OCI-M1 (cell line): ENCODE measurements around the gene CKMT1A.
"Not testable (repeated sequence)": the region's sequence is repeated elsewhere in the genome, so short reads cannot be mapped to it uniquely, and the experiment has no call there.

Experiments used
- DNase-seq: peaks from one replicate; lab custom pipeline; 2025; lab: John Stamatoyannopoulos, UW

CKMT1A gene

DNA sequence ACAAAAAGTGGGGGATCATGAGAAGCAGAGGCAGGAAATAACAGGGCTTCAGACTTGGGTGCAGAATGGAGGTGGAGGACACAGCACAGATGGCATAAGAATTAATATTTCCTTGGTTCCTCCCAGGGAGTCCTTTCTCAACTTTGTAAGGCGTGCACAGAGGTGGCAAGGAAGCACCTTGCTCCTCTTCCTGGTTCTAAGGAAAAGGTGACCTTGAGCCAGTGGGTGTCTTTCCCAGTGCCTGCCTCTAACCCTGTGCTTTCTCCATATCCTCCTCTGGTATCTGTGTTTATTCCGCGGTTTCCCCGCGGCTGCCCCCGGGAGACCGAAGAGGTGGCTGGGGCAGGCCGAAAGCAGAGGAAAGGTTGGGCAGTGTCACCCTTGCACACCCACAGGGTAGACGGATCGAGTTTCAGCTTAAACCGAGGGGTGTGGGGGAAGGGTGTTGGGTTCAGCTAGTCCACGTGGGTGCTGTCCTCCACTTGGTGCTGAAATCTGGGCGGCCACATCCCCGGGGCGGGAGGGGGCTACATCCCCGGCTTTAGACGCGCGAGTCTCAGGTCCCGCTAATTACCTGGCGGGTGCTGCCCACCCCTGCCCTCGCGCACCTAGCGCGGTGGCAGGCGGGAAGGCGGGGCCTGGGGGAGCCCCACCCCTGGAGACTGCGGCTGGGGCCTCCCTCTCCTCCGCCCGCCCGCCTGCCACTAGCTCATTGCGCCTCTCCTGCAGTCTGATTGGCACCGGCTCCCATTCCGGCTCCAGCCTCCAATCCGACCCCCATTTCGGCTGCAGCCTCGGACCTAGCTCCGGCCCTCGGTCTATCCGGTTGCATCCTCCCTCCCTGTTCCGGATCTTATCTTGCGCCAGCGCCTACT is at the start of gene CKMT1A:
CKMT1A (plus strand) TSS at position 712 of the 875 bp plus-strand sequence. CDS start 192 bp downstream, outside the sequence.
- not testable (repeated sequence) for DNase-seq

DNA sequence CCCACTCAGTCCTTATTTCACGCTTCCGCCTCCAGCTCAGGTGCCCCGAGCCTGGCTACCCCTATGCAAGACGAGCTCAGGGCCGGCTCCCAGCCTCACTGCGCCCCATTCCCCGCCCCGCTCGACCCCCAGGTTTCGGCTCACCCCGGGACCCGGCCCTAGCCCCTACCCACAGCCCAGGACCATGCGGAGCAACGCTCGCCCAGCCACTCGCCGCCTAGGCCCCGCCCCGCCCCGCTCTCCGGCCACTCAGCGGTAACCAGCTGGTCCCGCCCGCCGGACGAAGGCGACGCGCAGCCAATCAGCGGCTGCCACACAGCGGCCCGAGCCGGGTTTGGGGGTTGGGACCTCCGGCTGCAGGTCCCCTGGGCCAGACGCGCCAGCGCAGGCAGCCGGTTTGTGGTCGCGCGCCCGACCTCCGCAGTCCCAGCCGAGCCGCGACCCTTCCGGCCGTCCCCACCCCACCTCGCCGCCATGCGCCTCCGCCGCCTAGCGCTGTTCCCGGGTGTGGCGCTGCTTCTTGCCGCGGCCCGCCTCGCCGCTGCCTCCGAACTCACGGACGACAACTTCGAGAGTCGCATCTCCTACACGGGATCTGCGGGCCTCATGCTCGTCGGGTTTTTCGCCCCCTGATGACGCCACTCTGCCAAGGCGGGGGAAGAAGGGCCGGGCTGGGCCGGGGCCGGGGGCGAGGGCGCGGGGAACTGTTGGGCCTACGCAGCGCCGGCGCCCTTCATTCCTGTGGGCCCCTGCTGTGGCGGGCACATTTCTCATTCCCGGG is 44.8 kb upstream of the CKMT1A start, which contains the start of gene CATSPER2:
CATSPER2 (minus strand) TSS at position 196 of the 781 bp plus-strand sequence. CDS start 783 bp downstream, outside the sequence.
- no peak for DNase-seq

DNA sequence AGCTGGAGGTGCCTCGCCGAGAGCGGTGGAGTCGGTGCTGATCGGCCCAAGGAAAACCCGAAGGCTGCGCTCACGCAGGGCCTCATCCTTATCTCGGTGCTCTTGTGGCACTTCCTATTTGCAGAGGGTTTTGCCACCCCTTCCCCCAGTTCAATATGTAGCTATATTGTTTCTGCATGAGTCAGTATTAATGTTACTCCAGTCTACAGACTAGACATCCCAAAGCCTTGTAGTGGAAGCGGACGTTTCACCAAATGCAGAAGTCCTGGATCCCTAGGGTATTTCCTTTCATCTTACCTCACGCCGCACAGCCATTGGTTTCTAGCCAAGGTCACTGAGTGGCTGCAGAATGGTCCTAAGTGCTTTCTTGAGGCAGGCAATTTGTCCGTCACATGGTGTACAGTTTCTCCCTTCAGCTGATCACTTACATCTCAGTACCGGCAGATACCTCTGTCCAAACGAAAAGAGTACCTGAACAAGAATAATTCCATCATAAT is 44.2 kb upstream of the CKMT1A start:
- DNase-seq: not testable (repeated sequence)

DNA sequence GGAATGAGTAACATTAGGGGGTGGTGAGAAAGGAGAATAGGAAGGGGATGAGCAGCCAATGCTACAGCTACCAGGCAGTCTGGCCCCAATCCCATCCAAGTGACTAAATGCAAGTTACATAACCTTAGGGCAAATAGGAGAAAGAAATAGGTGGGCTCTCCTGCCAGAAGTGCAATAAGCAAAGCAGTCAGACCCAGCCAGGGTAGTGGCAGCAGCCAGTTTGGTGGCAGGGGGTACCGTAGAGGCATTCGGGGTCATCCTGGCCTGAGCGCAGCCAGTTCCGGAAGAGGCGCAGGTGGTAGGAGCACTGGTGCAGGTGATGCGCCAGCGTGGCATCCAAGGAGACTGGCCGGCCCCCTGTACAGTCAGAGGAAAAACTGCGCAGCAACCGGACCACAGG is 33.9 kb upstream of the CKMT1A start:
- not testable (repeated sequence) for DNase-seq

DNA sequence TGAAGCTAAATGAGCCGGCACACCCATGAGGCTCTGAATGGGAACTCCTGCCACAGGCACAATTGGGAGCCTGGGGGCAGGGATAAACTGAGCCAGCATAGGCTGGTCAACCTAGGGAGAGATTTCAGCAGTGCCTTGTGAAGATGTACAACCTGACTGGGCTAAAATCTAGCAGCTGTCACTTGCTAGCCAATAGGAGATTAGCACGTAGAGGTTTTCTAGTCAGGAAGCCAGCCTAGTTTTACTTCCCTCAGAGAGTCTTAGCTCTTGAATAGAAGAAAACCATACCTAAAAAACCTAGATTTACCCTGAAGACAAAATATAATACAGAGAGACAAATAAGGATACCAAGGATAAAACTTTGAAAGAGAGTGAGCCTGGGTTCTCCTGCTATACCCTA is 31.4 kb upstream of the CKMT1A start:
- not testable (repeated sequence) for DNase-seq

DNA sequence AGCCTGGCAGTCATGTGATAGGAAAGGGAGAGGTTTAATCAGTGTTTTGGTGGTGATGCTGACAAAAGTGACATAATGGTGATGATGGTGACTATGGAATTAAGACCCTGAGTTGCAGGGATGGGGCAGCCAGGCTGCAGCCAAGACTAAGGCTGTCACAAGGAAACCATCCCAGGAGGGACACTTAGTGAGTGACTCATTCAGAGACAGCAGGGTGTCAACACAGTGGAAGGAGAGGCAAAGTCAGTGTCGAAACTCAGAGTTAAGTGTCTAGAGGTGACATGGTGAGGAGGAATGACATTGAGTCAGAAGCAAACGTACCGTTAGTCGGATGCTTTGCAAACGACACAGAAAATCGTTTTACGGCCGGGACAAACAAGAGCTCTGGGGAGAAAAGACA is 30.3 kb upstream of the CKMT1A start:
- not testable (repeated sequence) for DNase-seq

DNA sequence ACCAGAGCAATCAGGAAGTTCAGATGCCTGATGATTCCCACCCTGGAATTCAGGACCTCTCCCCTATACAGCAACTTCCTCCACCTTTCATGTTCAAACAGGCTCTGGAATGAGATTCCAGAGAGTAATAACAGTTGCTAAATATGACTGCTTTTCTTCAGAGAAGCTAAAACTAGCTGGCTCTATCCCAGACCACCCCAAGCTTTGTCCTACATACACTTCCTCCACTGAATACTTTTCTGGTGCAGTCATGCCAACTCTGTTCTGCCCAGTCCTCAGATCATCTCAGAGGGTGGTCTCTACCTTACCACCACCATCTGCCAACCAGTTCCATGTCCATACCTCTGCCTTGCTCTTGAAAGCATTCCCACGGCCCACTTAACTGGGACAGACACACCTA is 27.5 kb upstream of the CKMT1A start:
- DNase-seq: not testable (repeated sequence)

DNA sequence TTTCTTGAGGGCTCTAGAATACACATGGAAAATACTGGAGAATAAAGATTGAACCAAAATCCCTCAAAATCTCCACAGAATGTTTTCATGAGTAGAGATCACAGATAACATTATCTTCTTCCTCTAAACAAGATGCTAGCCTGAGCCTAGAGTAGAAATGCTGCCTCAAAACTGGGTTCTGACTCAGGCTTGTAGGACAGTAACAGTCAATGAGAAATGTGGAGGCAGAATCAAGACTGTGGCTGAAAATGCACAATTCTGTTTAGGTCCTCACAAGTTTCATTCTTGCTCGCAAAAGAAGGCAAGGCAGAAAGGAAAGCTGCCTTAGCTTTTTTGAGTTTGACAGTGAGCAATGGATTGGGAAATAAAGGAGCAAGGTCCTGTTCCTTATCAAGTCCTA is 19.5 kb upstream of the CKMT1A start:
- not testable (repeated sequence) for DNase-seq

DNA sequence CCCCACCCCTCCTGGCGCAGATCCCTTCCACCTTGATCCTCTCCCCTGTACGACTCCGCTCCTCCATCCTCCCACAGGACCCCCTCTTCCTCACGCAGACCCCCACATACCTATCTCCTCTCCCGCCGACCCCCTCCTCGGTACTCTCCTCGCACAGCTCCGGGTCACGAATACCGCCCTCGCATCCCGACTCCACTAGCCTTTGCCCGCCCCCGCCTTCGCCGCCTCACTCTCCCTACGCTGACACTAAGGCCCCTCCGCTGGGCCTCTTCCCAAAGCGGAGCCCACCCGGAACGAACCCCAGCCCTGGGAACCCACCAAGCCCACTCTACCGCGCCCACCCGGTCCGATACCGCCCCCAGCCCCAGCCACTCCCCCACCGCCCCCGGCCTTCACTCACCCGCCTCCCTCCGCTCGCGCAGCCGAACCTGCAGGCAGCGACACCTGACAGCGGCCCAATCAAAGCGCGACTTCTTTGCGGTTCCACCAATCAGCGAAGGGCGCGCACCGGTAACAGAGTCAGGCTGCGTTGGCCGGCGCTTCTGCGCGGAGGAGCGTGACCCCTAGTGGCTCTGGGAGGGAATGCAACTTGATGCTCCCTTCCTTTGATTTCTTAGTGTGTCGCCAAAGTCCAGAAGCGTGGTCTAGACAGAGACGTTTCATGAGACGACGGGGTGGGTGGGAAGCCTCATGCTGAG is 3.9 kb upstream of the CKMT1A start:
- not testable (repeated sequence) for DNase-seq

DNA sequence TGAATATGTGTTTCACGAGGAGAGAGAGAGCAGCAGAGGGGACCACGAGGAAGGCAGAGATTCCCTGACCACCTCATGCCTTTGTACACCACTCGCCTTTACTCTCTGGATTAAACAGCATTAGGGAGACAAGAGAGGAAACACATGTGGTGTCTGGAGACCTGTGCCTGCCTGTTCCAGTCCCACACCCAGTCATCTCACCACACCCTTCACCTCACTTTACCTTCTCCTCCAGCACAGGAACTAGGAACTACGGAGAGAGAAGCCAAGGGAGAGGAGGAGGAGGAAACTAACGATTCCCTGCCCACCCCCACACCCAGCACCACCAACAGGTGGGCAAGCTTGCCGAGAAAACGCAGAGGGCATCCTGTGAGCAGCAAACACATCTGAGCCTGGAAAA is 980 bp upstream of the CKMT1A start:
- DNase-seq: not testable (repeated sequence)

DNA sequence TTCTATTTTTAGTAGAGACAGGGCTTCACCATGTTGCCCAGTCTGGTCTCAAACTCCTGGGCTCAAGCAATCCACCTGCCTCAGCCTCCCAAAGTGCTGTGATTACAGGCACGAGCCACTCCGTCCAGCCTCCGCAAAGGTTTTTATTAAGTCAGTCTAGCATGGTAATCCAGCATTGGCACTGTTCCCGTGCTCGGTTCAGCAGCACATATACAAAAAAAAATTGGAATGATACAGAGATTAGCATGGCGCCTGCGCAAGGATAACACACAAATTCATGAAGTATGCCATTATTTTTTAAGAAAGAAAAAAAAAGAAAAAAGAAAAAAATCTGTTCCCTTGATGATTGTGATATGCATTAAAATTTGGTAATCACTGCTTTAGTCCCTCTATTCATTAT is 8.5 kb downstream of the CKMT1A start:
- DNase-seq: no peak

DNA sequence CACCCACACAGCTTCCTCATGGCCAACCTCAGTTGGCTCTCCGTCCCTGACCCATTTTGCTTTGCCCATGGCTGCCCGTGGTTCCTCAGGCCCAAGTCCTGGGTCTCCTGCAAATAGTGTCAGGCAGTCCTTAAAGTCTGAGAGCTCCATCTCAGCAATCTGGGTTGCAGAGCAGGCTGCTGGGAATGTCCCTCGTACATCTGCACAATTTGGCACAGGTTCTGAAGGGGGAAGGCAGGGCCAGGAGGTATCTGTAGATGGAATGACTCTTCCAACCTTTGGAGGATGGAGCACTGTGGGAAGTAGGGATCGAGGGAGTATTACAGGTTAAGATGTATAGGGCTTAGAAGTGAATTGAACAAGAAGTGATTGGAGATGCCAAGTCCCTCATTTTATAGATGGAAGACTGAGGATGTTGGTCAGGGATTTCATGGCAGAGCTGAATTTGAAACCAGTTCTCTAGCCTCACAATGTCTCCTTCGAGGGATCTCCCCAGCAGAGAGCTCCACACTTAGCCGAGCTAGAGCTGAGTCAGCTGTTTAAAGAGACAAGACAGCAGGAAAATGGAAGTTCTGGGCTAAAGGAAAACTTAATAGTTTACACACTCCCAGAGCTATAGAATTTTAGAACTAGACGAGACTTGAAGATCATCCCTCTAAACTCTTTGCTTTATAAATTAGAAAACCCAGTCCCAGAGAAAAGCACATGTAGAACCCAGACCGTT is 9.2 kb downstream of the CKMT1A start:
- no peak for DNase-seq

DNA sequence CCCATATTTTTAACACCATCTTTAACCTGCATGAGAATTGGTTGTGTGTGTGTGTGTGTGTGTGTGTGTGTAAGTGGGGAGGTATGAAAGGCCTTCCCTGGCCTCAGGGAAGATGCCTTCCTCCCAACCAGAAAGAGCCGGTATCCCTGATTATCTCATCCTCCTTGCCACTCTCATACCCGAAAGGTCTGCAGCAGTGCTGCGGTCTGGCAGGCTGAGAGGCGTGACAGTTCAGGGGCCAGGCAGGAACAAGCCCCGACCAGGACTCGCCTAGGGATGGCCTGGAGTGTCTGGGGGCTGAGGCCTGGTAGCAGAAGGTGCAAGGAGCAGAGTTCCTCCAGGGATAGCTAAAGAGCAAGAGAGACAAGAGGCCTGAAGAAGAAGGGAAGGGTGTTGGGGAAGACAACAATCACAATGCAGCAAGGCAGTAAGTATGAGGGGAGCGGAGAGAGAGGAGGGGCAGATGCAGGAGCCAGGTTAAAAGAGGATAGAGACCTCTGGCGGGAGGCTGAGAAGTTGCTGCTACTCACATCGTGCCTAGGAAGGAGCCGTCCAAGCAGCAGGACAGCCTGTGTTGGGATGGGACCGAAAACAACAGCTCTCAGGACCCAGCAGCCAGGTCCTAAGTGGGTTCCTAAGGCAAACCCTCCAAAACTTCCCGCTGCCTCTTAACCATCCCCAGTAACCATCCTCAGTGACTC is 16.9 kb downstream of the CKMT1A start:
- not testable (repeated sequence) for DNase-seq

DNA sequence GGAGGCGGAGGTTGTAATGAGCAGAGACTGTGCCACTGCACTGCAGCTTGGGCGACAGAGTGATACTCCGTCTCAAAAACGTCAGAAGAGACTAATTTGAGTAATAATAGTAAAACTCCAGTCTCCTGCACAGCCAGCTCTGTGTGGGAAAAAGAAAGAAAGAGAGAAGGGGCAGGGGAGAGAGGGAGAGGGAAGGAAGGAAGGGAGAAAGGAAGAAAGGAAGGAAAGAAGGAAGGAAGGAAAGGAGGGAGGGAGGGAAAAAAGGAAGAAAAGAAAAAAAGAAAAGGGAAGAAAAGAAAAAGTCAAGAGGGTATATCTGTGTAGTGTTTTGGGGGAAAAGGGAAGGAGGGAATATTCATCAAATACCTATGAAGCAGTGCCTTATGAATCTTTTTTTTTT is 29.5 kb downstream of the CKMT1A start:
- DNase-seq: no peak

DNA sequence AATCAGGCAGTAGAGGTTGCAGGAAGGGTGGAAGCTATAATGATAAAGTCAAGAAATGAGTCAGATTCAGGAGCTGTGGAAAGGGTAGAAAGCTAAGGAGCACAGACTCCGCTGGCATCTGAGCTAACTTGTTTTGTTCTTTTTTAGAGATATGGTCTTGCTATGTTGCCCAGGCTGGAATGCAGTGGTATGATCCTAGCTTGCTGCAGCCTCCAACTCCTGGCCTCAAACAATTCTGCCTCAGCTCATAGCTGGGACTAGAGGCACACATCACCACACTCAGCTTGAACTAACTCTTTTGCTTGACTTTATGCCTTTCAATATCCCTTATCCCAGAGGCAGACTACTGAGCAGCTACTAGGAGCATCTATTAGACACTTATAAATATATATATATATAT is 32.6 kb downstream of the CKMT1A start:
- not testable (repeated sequence) for DNase-seq

DNA sequence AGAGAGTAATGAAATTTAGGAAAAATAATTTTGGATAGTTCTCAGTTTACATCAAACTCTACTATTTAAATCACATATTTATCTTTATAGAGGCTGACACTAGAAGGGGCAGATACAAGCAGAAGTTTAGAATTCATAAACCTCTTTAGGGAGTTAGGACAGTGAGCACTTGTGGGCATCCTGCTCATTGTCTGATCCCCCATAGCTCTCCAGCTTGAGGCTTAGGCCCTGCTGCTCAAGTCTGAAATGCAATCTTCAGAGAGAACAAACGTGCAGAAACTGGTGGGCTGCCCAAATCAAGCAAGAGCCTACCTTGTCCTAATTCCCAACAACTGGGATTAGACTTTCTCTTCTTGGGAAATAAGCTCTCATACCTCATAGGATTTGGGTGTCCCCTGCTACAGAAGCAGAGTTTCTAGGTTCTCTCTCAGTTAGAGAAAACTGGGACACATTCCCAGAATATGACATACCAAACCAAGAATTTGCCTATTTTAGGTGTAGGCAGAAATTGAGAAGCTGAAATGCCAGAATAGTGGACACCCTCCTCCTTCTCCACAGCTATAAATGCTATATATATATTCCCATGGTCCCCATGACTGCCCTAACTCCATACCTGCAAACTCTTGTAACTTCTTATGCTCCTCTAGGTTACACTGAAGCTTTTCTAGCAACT is 34.5 kb downstream of the CKMT1A start:
- DNase-seq: not testable (repeated sequence)

DNA sequence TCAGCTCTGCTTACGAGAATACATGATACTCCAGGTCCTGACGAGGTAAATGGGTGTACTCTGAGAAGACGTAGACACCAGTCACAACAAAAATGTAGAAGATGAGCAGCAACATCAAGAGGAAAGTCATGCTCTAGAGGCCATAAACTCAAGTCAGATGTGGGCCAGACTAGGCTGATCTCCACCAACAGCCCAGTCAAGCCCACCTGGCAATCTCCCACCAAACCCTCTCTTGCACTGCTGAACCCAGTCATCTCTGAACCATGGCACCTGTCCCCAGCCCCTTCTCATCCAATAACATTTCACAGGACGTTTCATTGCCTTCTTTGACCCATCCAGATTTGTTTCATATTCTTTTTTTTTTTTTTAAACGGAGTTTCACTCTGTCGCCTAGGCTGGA is 41.8 kb downstream of the CKMT1A start:
- no peak for DNase-seq

DNA sequence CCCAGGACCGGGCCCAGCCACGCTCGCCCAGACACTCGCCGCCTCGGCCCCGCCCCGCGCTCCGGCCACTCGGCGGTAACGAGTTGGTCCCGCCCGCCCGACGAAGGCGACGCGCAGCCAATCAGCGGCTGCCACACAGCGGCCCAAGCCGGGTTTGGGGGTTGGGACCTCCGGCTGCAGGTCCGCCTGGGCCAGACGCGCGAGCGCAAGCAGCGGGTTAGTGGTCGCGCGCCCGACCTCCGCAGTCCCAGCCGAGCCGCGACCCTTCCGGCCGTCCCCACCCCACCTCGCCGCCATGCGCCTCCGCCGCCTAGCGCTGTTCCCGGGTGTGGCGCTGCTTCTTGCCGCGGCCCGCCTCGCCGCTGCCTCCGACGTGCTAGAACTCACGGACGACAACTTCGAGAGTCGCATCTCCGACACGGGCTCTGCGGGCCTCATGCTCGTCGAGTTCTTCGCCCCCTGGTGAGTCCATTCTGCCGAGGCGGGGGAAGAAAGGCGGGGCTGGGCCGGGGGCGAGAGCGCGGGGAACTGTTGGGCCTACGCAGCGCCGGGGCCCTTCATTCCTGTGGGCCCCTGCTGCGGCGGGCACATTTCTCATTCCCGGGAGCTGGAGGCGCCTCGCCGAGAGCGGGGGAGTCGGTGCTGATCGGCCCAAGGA is 52.7 kb downstream of the CKMT1A start, which contains the start of gene PDIA3:
PDIA3 (plus strand) TSS at position 194 of the 658 bp plus-strand sequence; CDS start at position 296, 102 bp downstream.
- DNase-seq: peak; percentile 96

DNA sequence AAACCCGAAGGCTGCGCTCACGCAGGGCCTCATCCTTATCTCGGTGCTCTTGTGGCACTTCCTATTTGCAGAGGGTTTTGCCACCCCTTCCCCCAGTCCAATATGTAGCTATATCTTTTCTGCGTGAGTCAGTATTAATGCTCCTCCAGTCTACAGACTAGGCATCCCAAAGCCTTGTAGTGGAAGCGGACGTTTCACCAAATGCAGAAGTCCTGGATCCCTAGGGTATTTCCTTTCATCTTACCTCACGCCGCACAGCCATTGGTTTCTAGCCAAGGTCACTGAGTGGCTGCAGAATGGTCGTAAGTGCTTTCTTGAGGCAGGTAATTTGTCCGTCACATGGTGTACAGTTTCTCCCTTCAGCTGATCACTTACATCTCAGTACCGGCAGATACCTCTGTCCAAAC is 53.2 kb downstream of the CKMT1A start:
- peak; percentile 86 for DNase-seq
